SK-N-SH (cell line): ENCODE data around the gene BRD4. TPM values are rescaled to one million over a fixed set of nuclear protein-coding genes. Genes with fewer than 3 reads are reported as not detected.
A peak's percentile ranks its signal among the peaks of the same experiment; 100 is the strongest.

Source experiments
- CTCF ChIA-PET: fragments of 300-600, 350-600 bp; formaldehyde crosslinking; extraction: SDS; loops from one replicate; lab custom pipeline; 2021; lab: Yijun Ruan, JAX
- POLR2A ChIA-PET: fragments of 350-600 bp; sonication (Branson Sonifier 250); formaldehyde crosslinking; extraction: SDS; loops from one replicate; lab custom pipeline; 2020; ENCODE audit warnings: antibody characterized with exemption, inconsistent platforms; lab: Yijun Ruan, JAX
- DNase-seq: peaks from one replicate; pipeline ENCODE4 v3.0.0; 2012
- H2AFZ ChIP-seq: fragments of 200-600 bp; sonication (generic); 2 replicates; pipeline ENCODE4 v1.8.1; 2016; ENCODE audit warnings: antibody characterized with exemption, mild to moderate bottlenecking, low read depth
- H3F3A ChIP-seq: fragments of 200-600 bp; sonication (generic); replicated peaks from 2 replicates; pipeline ENCODE3; 2016; ENCODE audit warnings: antibody characterized with exemption, mild to moderate bottlenecking; ENCODE audit not compliant: insufficient read depth
- H3K27ac ChIP-seq, 2 experiments: fragments of 200-500 bp in 1 of 2; fragments of 200-600 bp in 1 of 2; sonication (Bioruptor generic) in 1 of 2; sonication (generic), shearing (Covaris generic) in 1 of 2; 2 replicates each; pipeline versions ENCODE4 v1.5.1 to v1.6.1; 2014 to 2016; ENCODE audit warnings: low read depth in 2 of 2, inconsistent platforms in 1 of 2, low read length in 1 of 2, mild to moderate bottlenecking in 1 of 2, mixed read lengths in 1 of 2
- H3K27me3 ChIP-seq: fragments of 200-600 bp; sonication (generic), shearing (Covaris generic); 2 replicates; pipeline ENCODE4 v1.6.1; 2016; ENCODE audit warnings: mixed run types; ENCODE audit not compliant: insufficient read depth
- H3K36me3 ChIP-seq, 2 experiments: fragments of 200-500 bp in 1 of 2; fragments of 200-600 bp in 1 of 2; sonication (Bioruptor generic) in 1 of 2; sonication (generic) in 1 of 2; replicated peaks in 1 of 2; 2 replicates each; pipeline versions ENCODE3 to v1.5.1; 2014 to 2016; ENCODE audit warnings: low read length in 1 of 2, mild to moderate bottlenecking in 1 of 2; ENCODE audit not compliant: insufficient read depth in 2 of 2, control insufficient read depth in 1 of 2
- H3K4me1 ChIP-seq, 2 experiments: fragments of 200-500 bp in 1 of 2; fragments of 200-600 bp in 1 of 2; sonication (Bioruptor generic) in 1 of 2; sonication (generic), shearing (Covaris generic) in 1 of 2; 2 replicates each; pipeline versions ENCODE4 v1.5.1 to v1.6.1; 2014 to 2016; ENCODE audit warnings: low read depth in 1 of 2, low read length in 1 of 2, mixed run types in 1 of 2; ENCODE audit not compliant: insufficient read depth in 2 of 2, control insufficient read depth in 1 of 2
- H3K4me2 ChIP-seq: fragments of 200-600 bp; sonication (generic), shearing (Covaris generic); 2 replicates; pipeline ENCODE4 v1.6.1; 2017; ENCODE audit warnings: mixed run types
- H3K4me3 ChIP-seq, 2 experiments: fragments of 200-500 bp in 1 of 2; fragments of 200-600 bp in 1 of 2; sonication (Bioruptor generic) in 1 of 2; sonication (generic), shearing (Covaris generic) in 1 of 2; 2 replicates each; pipeline versions ENCODE4 v1.5.1 to v1.8.1; 2014 to 2016; ENCODE audit warnings: low read depth in 2 of 2, inconsistent platforms in 1 of 2, low read length in 1 of 2, mild to moderate bottlenecking in 1 of 2, mixed read lengths in 1 of 2, moderate library complexity in 1 of 2
- H3K79me2 ChIP-seq: fragments of 200-600 bp; sonication (generic); 2 replicates; pipeline ENCODE4 v1.8.1; 2017; ENCODE audit warnings: mild to moderate bottlenecking; ENCODE audit not compliant: insufficient read depth
- H3K9ac ChIP-seq: fragments of 200-600 bp; sonication (generic); 2 replicates; pipeline ENCODE4 v1.6.1; 2017; ENCODE audit warnings: mixed run types
- H3K9me2 ChIP-seq: fragments of 200-600 bp; sonication (generic); 2 replicates; pipeline ENCODE4 v1.6.1; 2017; ENCODE audit warnings: mixed run types
- H3K9me3 ChIP-seq: fragments of 200-600 bp; sonication (generic); 2 replicates; pipeline ENCODE4 v1.6.1; 2017; ENCODE audit warnings: mixed run types, mild to moderate bottlenecking, moderate library complexity
- H4K20me1 ChIP-seq: fragments of 200-600 bp; sonication (generic); 2 replicates; pipeline ENCODE4 v1.6.1; 2017; ENCODE audit warnings: mild to moderate bottlenecking, mixed run types; ENCODE audit not compliant: insufficient read depth
- CHD2 ChIP-seq: fragments of 150-350 bp; IDR thresholded peaks from 2 replicates; pipeline ENCODE4 v1.6.1; 2018; ENCODE audit warnings: low read length; ENCODE audit not compliant: partially characterized antibody
- ELF1 ChIP-seq: IDR thresholded peaks from 2 replicates; pipeline ENCODE4 v1.4.0; 2012
- FOSL2 ChIP-seq: IDR thresholded peaks from 2 replicates; pipeline ENCODE4 v1.4.0; 2012; ENCODE audit warnings: low read depth, mild to moderate bottlenecking, moderate library complexity, borderline replicate concordance
- FOXJ3 ChIP-seq: sonication (generic); formaldehyde crosslinking; IDR thresholded peaks from 2 replicates; pipeline ENCODE4 v1.5.1; 2020; ENCODE audit warnings: mild to moderate bottlenecking, missing genetic modification reagents
- FOXM1 ChIP-seq: IDR thresholded peaks from 2 replicates; pipeline ENCODE4 v1.4.0; 2012; ENCODE audit warnings: low read depth, mild to moderate bottlenecking
- GATA2 ChIP-seq: sonication (generic); formaldehyde crosslinking; IDR thresholded peaks from 2 replicates; pipeline ENCODE4 v1.5.0; 2020; ENCODE audit warnings: mild to moderate bottlenecking, missing genetic modification reagents
- IRF3 ChIP-seq: fragments of 150-350 bp; IDR thresholded peaks from 2 replicates; pipeline ENCODE4 v1.6.1; 2016; ENCODE audit warnings: mild to moderate bottlenecking, low read depth, low read length
- MAX ChIP-seq: IDR thresholded peaks from 2 replicates; pipeline ENCODE4 v1.4.0; 2012; ENCODE audit warnings: low read depth
- MEF2A ChIP-seq: IDR thresholded peaks from 2 replicates; pipeline ENCODE4 v1.4.0; 2012; ENCODE audit warnings: low read depth, borderline replicate concordance
- MXI1 ChIP-seq: IDR thresholded peaks from 2 replicates; pipeline ENCODE4 v1.6.1; 2012; ENCODE audit warnings: mild to moderate bottlenecking, low read depth, low read length, improper control_type of control experiment
- POLR2AphosphoS5 ChIP-seq: IDR thresholded peaks from 2 replicates; pipeline ENCODE4 v1.6.1; 2012; ENCODE audit warnings: low read depth, low read length
- REST ChIP-seq: IDR thresholded peaks from 2 replicates; pipeline ENCODE4 v1.6.1; 2012; ENCODE audit warnings: mild to moderate bottlenecking, low read depth, low read length, moderate library complexity
- RFX5 ChIP-seq: IDR thresholded peaks from 2 replicates; pipeline ENCODE4 v1.6.1; 2012; ENCODE audit warnings: mild to moderate bottlenecking, improper control_type of control experiment, low read length
- TEAD4 ChIP-seq: IDR thresholded peaks from 2 replicates; pipeline ENCODE4 v1.4.0; 2012; ENCODE audit warnings: mild to moderate bottlenecking, borderline replicate concordance; ENCODE audit not compliant: insufficient read depth
- WGBS: methylation state at CpG from one replicate; pipeline ENCODE4 v1.1.6; 2017; ENCODE audit warnings: low lambda C conversion rate; 5-methylcytosine and 5-hydroxymethylcytosine counted together
- polyA plus RNA-seq, 3 experiments: library from polyadenylated mRNA; depleted of rRNA; stranded (reverse); fragments of >200 nt; gene quantifications; 2 replicates each; pipeline ENCODE4 v1.2.3, GENCODE V29; 2012
- TF ChIP-seq, protein P1 (sequence below): fragments of 150-350 bp; IDR thresholded peaks from 2 replicates; pipeline ENCODE4 v1.6.1; 2017; ENCODE audit warnings: antibody characterized with exemption, low read length, low read depth, borderline replicate concordance
- TF ChIP-seq, protein P2 (sequence below): IDR thresholded peaks from 2 replicates; pipeline ENCODE4; 2012

BRD4 gene
- polyA plus RNA-seq, 1 of the 3 experiments (the other 2 are of a cell fraction) = 10.0 TPM

GRCh38 chr19:15251010-15251748 is 81.2 kb downstream of the BRD4 start:
- DNase-seq = no peak
- H3K27ac ChIP-seq = peak overlapping the region; percentile 43 to 97
- peak overlapping the region; percentile 69; the same call in 1 of the 2 replicates for H3K9ac ChIP-seq
- ChIA-PET CTCF (interaction anchor here (0.7 to 7.2 kb wide), 17 partner anchors 9 to 159 kb away, joined by 3 to 39 read pairs (median 3); no protein-coding TSS in a partner anchor), POLR2A (interaction anchor here (1.1 to 1.5 kb wide), 2 partner anchors 15 to 128 kb away, joined by 4 to 7 read pairs; partner anchors contain the start of gene AKAP8)
- peaks cover 78% of the 10 kb centered on the region for H4K20me1 ChIP-seq
- TF ChIP-seq FOSL2 (peak; percentile 32; the same call in 1 of the 2 replicates), CHD2 (no peak), ELF1 (no peak), MXI1 (no peak)
- H3K4me3 ChIP-seq = 0 out of 4 replicates have a peak overlapping the region, but pooled peaks of 1 of the 2 experiments have one; percentile 4
- H2AFZ ChIP-seq = no peak overlapping the region
- 63% methylated on average over 14 of the region's 24 CpGs for WGBS
- H3K9me2 ChIP-seq = no peaks in the 10 kb centered on the region
- H3K27me3 ChIP-seq = no peaks in the 10 kb centered on the region
- H3K79me2 ChIP-seq = peaks cover 82% of the 10 kb centered on the region
- H3K4me2 ChIP-seq = peak overlapping the region; percentile 76
- peaks cover 33% of the 10 kb centered on the region for H3F3A ChIP-seq
- peaks cover 23 to 70% of the 10 kb centered on the region in 2 experiments for H3K36me3 ChIP-seq
- H3K4me1 ChIP-seq = peaks cover 17 to 47% of the 10 kb centered on the region in 2 experiments
- H3K9me3 ChIP-seq = no peaks in the 10 kb centered on the region

- H2AFZ ChIP-seq = no peak overlapping the region
- ChIA-PET CTCF (interaction anchor here (0.7 to 7.2 kb wide), 6 partner anchors 9 to 73 kb away, joined by 3 to 39 read pairs (median 4); no protein-coding TSS in a partner anchor), POLR2A (interaction anchor here (1.1 kb wide), 1 partner anchor 15 kb away, joined by 4 read pairs; no protein-coding TSS in a partner anchor)
- H3K4me2 ChIP-seq = peak overlapping the region; percentile 41
- peak overlapping the region; percentile 43 to 97 for H3K27ac ChIP-seq
- H3K27me3 ChIP-seq = no peaks in the 10 kb centered on the region
- TF ChIP-seq ELF1 = no peak
- no peak for TF ChIP-seq MAX
- TF ChIP-seq IRF3 = no peak
- TF ChIP-seq RFX5 = no peak
- TF ChIP-seq REST = no peak
- TF ChIP-seq GATA2 (CRISPR knock-in tag) = no peak
- TF ChIP-seq, protein P1, sequence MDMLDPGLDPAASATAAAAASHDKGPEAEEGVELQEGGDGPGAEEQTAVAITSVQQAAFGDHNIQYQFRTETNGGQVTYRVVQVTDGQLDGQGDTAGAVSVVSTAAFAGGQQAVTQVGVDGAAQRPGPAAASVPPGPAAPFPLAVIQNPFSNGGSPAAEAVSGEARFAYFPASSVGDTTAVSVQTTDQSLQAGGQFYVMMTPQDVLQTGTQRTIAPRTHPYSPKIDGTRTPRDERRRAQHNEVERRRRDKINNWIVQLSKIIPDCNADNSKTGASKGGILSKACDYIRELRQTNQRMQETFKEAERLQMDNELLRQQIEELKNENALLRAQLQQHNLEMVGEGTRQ = no peak
- TF ChIP-seq FOXM1 = no peak
- TF ChIP-seq MEF2A = no peak
- TF ChIP-seq, protein P2, sequence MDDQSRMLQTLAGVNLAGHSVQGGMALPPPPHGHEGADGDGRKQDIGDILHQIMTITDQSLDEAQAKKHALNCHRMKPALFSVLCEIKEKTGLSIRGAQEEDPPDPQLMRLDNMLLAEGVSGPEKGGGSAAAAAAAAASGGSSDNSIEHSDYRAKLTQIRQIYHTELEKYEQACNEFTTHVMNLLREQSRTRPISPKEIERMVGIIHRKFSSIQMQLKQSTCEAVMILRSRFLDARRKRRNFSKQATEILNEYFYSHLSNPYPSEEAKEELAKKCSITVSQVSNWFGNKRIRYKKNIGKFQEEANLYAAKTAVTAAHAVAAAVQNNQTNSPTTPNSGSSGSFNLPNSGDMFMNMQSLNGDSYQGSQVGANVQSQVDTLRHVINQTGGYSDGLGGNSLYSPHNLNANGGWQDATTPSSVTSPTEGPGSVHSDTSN = no peak
- TF ChIP-seq TEAD4 = no peak
- TF ChIP-seq MXI1 = no peak
- no peak for TF ChIP-seq FOSL2
- TF ChIP-seq FOXJ3 (CRISPR knock-in tag) = no peak
- TF ChIP-seq POLR2AphosphoS5 = no peak
- H4K20me1 ChIP-seq = peaks cover 82% of the 10 kb centered on the region
- H3K9me3 ChIP-seq = no peaks in the 10 kb centered on the region
- H3K36me3 ChIP-seq = peaks cover 18 to 69% of the 10 kb centered on the region in 2 experiments
- peak overlapping the region; percentile 26; the same call in 1 of the 2 replicates for H3K9ac ChIP-seq
- peaks cover 17 to 47% of the 10 kb centered on the region in 2 experiments for H3K4me1 ChIP-seq
- H3F3A ChIP-seq = peaks cover 33% of the 10 kb centered on the region
- H3K79me2 ChIP-seq = peaks cover 84% of the 10 kb centered on the region
- no peak for DNase-seq
- H3K9me2 ChIP-seq = no peaks in the 10 kb centered on the region
- WGBS = 57% methylated on average over 1 of the region's 1 CpG
- H3K4me3 ChIP-seq = no peak overlapping the region
Observed at GRCh38 chr19:15250640-15250993, 81.7 kb downstream of the BRD4 start.
